Uterus (tissue), 4 donors: ENCODE data around the gene PTPRD. TPM values are rescaled to one million over a fixed set of nuclear protein-coding genes. Genes with fewer than 3 reads are reported as not detected.

Experiments used
- DNase-seq, 2 donors: peaks; one replicate each; pipeline ENCODE4 v3.0.0-alpha.2; 2019 to 2020
- H3K27ac ChIP-seq, 2 donors: fragments of 200-600 bp; sonication (generic); 1 replicate in 1 of 2; 2 replicates in 1 of 2; pipeline ENCODE4 v1.5.1; 2016 to 2018
- H3K27me3 ChIP-seq, 2 donors: fragments of 200-600 bp; sonication (generic); one replicate each; pipeline ENCODE4 v1.5.1; 2018 to 2019; ENCODE audit warnings: control low read depth in 1 of 2
- H3K36me3 ChIP-seq, 2 donors: fragments of 200-600 bp; sonication (generic); one replicate each; pipeline ENCODE4 v1.5.1; 2019; ENCODE audit warnings: control low read depth in 1 of 2
- H3K4me1 ChIP-seq, 2 donors: fragments of 200-600 bp; sonication (generic); one replicate each; pipeline ENCODE4 v1.5.1; 2018 to 2019; ENCODE audit warnings: control low read depth in 1 of 2
- H3K4me3 ChIP-seq, 2 donors: fragments of 200-600 bp; sonication (generic); 1 replicate in 1 of 2; 2 replicates in 1 of 2; pipeline ENCODE4 v1.5.1; 2018 to 2019; ENCODE audit warnings: mild to moderate bottlenecking in 1 of 2
- H3K9me3 ChIP-seq, 2 donors: fragments of 200-600 bp; sonication (generic); one replicate each; pipeline ENCODE4 v1.5.1; 2019; ENCODE audit warnings: control low read depth in 1 of 2
- POLR2A ChIP-seq, 2 donors: fragments of 450-650 bp; IDR thresholded peaks; one replicate each; pipeline ENCODE4 v1.6.1; 2016; ENCODE audit warnings: antibody characterized with exemption in 2 of 2, mild to moderate bottlenecking in 1 of 2, moderate library complexity in 1 of 2
- intact Hi-C: fragments of 100-400 bp; cut with DNase I; formaldehyde crosslinking; loops from one replicate; pipeline ENCODE4 v1.15.1; 2023; ENCODE audit warnings: low total_unique reads
- total RNA-seq, 4 donors: library from RNA; depleted of rRNA in 3 of 4; stranded (reverse); fragments of >200 nt in 3 of 4; gene quantifications; one replicate each; pipeline versions ENCODE4 v1.1.0 to v1.2.4, GENCODE V29; 2014 to 2023
- TF ChIP-seq, protein P1 (sequence below), 4 experiments: fragments of 200-600 bp in 2 of 4; fragments of 450-650 bp in 2 of 4; sonication (generic) in 2 of 4; IDR thresholded peaks; one replicate each; pipeline ENCODE4 v1.5.1; 2016 to 2019; ENCODE audit warnings: antibody characterized with exemption in 4 of 4, mild to moderate bottlenecking in 2 of 4, moderate library complexity in 1 of 4
- donor health status: DM: yes; HTN: yes; CAD: no.

PTPRD gene
- total RNA-seq, 4 donors from 2014 or later: 1.2 to 136 (median 26.4) TPM

GRCh38 chr9:8717146-8717545 is 1895.7 kb downstream of the PTPRD start:
- Histone ChIP-seq H3K27me3 (no peaks in the 10 kb centered on the region), H3K4me3 (no peak overlapping the region), H3K9me3 (no peaks in the 10 kb centered on the region), H3K4me1 (no peaks in the 10 kb centered on the region), H3K36me3 (no peaks in the 10 kb centered on the region), H3K27ac (no peak overlapping the region)
- no peak for DNase-seq
- no peak for TF ChIP-seq POLR2A (IDR thresholded peaks at IDR 0.05)
- TF ChIP-seq, protein P1, sequence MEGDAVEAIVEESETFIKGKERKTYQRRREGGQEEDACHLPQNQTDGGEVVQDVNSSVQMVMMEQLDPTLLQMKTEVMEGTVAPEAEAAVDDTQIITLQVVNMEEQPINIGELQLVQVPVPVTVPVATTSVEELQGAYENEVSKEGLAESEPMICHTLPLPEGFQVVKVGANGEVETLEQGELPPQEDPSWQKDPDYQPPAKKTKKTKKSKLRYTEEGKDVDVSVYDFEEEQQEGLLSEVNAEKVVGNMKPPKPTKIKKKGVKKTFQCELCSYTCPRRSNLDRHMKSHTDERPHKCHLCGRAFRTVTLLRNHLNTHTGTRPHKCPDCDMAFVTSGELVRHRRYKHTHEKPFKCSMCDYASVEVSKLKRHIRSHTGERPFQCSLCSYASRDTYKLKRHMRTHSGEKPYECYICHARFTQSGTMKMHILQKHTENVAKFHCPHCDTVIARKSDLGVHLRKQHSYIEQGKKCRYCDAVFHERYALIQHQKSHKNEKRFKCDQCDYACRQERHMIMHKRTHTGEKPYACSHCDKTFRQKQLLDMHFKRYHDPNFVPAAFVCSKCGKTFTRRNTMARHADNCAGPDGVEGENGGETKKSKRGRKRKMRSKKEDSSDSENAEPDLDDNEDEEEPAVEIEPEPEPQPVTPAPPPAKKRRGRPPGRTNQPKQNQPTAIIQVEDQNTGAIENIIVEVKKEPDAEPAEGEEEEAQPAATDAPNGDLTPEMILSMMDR (IDR thresholded peaks at IDR 0.05): no peak
- intact Hi-C loops: no loop called here

GRCh38 chr9:8715788-8716187 is 1897.0 kb downstream of the PTPRD start:
- no peaks in the 10 kb centered on the region for H3K36me3 ChIP-seq
- intact Hi-C loops: no loop called here
- no peaks in the 10 kb centered on the region for H3K27me3 ChIP-seq
- no peaks in the 10 kb centered on the region for H3K4me1 ChIP-seq
- no peak overlapping the region for H3K4me3 ChIP-seq
- DNase-seq: no peak
- H3K27ac ChIP-seq: no peak overlapping the region
- no peaks in the 10 kb centered on the region for H3K9me3 ChIP-seq
- TF ChIP-seq POLR2A (IDR thresholded peaks at IDR 0.05): no peak
- TF ChIP-seq, protein P1 (IDR thresholded peaks at IDR 0.05): no peak

GRCh38 chr9:8713811-8714165 is 1899.0 kb downstream of the PTPRD start:
- intact Hi-C loops: no loop called here
- TF ChIP-seq, protein P1 (IDR thresholded peaks at IDR 0.05): no peak
- no peak for TF ChIP-seq POLR2A (IDR thresholded peaks at IDR 0.05)
- H3K27me3 ChIP-seq: no peaks in the 10 kb centered on the region
- H3K27ac ChIP-seq: no peak overlapping the region
- no peak for DNase-seq
- H3K36me3 ChIP-seq: no peaks in the 10 kb centered on the region
- no peak overlapping the region for H3K4me3 ChIP-seq
- H3K9me3 ChIP-seq: no peaks in the 10 kb centered on the region
- no peaks in the 10 kb centered on the region for H3K4me1 ChIP-seq

DNA sequence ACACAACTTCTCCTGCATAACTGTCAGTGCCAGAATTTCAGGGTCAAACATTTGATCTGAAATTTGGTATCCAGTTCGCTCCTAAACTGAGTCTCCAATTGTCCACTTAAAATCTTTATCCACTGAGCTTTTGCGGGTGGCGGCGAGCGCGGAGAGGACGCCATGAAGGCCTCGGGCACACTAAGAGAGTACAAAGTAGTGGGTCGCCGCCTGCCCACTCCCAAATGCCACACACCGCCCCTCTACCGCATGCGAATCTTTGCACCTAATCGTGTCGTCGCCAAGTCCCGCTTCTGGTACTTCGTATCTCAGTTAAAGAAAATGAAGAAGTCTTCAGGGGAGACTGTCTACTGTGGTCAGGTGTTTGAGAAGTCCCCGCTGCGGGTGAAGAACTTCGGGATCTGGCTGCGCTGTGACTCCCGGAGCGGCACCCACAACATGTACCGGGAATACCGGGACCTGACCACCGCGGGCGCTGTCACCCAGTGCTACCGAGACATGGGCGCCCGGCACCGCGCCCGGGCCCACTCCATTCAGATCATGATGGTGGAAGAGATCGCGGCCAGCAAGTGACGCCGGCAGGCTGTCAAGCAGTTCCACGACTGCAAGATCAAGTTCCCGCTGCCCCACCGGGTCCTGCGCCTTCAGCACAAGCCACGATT is 1899.5 kb downstream of the PTPRD start:
- Histone ChIP-seq H3K36me3 (no peaks in the 10 kb centered on the region), H3K4me1 (no peaks in the 10 kb centered on the region), H3K4me3 (no peak overlapping the region), H3K9me3 (no peaks in the 10 kb centered on the region), H3K27ac (no peak overlapping the region), H3K27me3 (no peaks in the 10 kb centered on the region)
- intact Hi-C loops: no loop called here
- TF ChIP-seq POLR2A (IDR thresholded peaks at IDR 0.05): no peak
- TF ChIP-seq, protein P1 (IDR thresholded peaks at IDR 0.05): no peak
- no peak for DNase-seq

- no peaks in the 10 kb centered on the region for H3K4me1 ChIP-seq
- H3K27me3 ChIP-seq: no peaks in the 10 kb centered on the region
- H3K4me3 ChIP-seq: no peak overlapping the region
- no peaks in the 10 kb centered on the region for H3K9me3 ChIP-seq
- no peaks in the 10 kb centered on the region for H3K36me3 ChIP-seq
- TF ChIP-seq POLR2A (IDR thresholded peaks at IDR 0.05): no peak
- TF ChIP-seq, protein P1 (IDR thresholded peaks at IDR 0.05): no peak
- no peak for DNase-seq
- intact Hi-C loops: no loop called here
- H3K27ac ChIP-seq: no peak overlapping the region
Observed at GRCh38 chr9:8709731-8710130, 1903.1 kb downstream of the PTPRD start.
